ENCODE results near the gene HHAT. TPM values are rescaled to one million over a fixed set of nuclear protein-coding genes. Genes with fewer than 3 reads are reported as not detected.

The HHAT gene
- total RNA-seq, 1 experiment from 2014 or later: 4.6 TPM

GRCh38 chr1:210455840-210456603 lies 127.3 kb downstream of the HHAT start:
- BruUV-seq (replicated peaks): no TSS peak
- Mint-ChIP-seq H3K4me3 (ENCODE audit: unreplicated experiment) (no peak overlapping the region), H3K27ac (ENCODE audit: low read depth, unreplicated experiment) (no peak overlapping the region), H3K4me1 (ENCODE audit: insufficient read depth, unreplicated experiment) (no peaks in the 10 kb centered on the region), H3K36me3 (ENCODE audit: insufficient read depth, unreplicated experiment) (no peaks in the 10 kb centered on the region), H3K27me3 (ENCODE audit: insufficient read depth, unreplicated experiment) (peaks cover 68% of the 10 kb centered on the region), H3K9me3 (ENCODE audit: unreplicated experiment) (no peaks in the 10 kb centered on the region)
- intact Hi-C loops (cut with micrococcal nuclease): no loop called here
- POLR2A ChIA-PET: no interaction called here
- CTCF ChIA-PET: interaction anchor here (0.6 to 8.8 kb wide), 13 partner anchors 7 to 1947 kb away, joined by 3 to 87 read pairs (median 5); partner anchors contain the start of gene KCNH1
- TF ChIP-seq, protein P1, sequence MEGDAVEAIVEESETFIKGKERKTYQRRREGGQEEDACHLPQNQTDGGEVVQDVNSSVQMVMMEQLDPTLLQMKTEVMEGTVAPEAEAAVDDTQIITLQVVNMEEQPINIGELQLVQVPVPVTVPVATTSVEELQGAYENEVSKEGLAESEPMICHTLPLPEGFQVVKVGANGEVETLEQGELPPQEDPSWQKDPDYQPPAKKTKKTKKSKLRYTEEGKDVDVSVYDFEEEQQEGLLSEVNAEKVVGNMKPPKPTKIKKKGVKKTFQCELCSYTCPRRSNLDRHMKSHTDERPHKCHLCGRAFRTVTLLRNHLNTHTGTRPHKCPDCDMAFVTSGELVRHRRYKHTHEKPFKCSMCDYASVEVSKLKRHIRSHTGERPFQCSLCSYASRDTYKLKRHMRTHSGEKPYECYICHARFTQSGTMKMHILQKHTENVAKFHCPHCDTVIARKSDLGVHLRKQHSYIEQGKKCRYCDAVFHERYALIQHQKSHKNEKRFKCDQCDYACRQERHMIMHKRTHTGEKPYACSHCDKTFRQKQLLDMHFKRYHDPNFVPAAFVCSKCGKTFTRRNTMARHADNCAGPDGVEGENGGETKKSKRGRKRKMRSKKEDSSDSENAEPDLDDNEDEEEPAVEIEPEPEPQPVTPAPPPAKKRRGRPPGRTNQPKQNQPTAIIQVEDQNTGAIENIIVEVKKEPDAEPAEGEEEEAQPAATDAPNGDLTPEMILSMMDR (IDR thresholded peaks at IDR 0.05; ENCODE audit: unreplicated experiment): no peak
- no peak for DNase-seq (ENCODE audit: unreplicated experiment)

GRCh38 chr1:210456731-210457255 lies 128.1 kb downstream of the HHAT start:
- peaks cover 66% of the 10 kb centered on the region for H3K27me3 Mint-ChIP-seq (ENCODE audit: insufficient read depth, unreplicated experiment)

GRCh38 chr1:210457568-210457967 lies 128.9 kb downstream of the HHAT start:
- CTCF ChIA-PET: interaction anchor here (0.6 to 8.8 kb wide), 8 partner anchors 9 to 682 kb away, joined by 3 to 87 read pairs (median 4); partner anchors contain the start of gene KCNH1
- no peaks in the 10 kb centered on the region for H3K36me3 Mint-ChIP-seq (ENCODE audit: insufficient read depth, unreplicated experiment)

More at GRCh38 chr1:210456731-210457255, 128.1 kb downstream of the HHAT start:
- Mint-ChIP-seq H3K36me3 (ENCODE audit: insufficient read depth, unreplicated experiment) (no peaks in the 10 kb centered on the region), H3K4me3 (ENCODE audit: unreplicated experiment) (no peak overlapping the region), H3K27ac (ENCODE audit: low read depth, unreplicated experiment) (no peak overlapping the region), H3K9me3 (ENCODE audit: unreplicated experiment) (no peaks in the 10 kb centered on the region), H3K4me1 (ENCODE audit: insufficient read depth, unreplicated experiment) (no peaks in the 10 kb centered on the region)
- POLR2A ChIA-PET: no interaction called here
- TF ChIP-seq, protein P1 (IDR thresholded peaks at IDR 0.05; ENCODE audit: unreplicated experiment): no peak
- no peak for DNase-seq (ENCODE audit: unreplicated experiment)
- CTCF ChIA-PET: interaction anchor here (0.6 to 8.8 kb wide), 14 partner anchors 8 to 1947 kb away, joined by 3 to 87 read pairs (median 4); partner anchors contain the start of gene KCNH1
- BruUV-seq (replicated peaks): no TSS peak
- intact Hi-C loops (cut with micrococcal nuclease): no loop called here

More at GRCh38 chr1:210457568-210457967, 128.9 kb downstream of the HHAT start:
- Mint-ChIP-seq H3K9me3 (ENCODE audit: unreplicated experiment) (no peaks in the 10 kb centered on the region), H3K4me3 (ENCODE audit: unreplicated experiment) (no peak overlapping the region), H3K27ac (ENCODE audit: low read depth, unreplicated experiment) (no peak overlapping the region), H3K27me3 (ENCODE audit: insufficient read depth, unreplicated experiment) (peaks cover 58% of the 10 kb centered on the region), H3K4me1 (ENCODE audit: insufficient read depth, unreplicated experiment) (no peaks in the 10 kb centered on the region)
- BruUV-seq (replicated peaks): no TSS peak
- intact Hi-C loops (cut with micrococcal nuclease): no loop called here
- TF ChIP-seq, protein P1 (IDR thresholded peaks at IDR 0.05; ENCODE audit: unreplicated experiment): no peak
- POLR2A ChIA-PET: no interaction called here
- DNase-seq (ENCODE audit: unreplicated experiment): no peak
